Measurements from ENCODE around the gene PDXDC1.
"Not testable (repeated sequence)": the region's sequence is repeated elsewhere in the genome, so short reads cannot be mapped to it uniquely, and the experiment has no call there.

The PDXDC1 gene

GRCh38 chr16:14974331-14974655, 533 bp upstream of the PDXDC1 start:
- DNase-seq (ENCODE audit: low read depth); in situ Hi-C loops (cut with HindIII; ENCODE audit: low sequenced_read_pairs): not testable (repeated sequence)
- H3K4me3 ChIP-seq (ENCODE audit: low read depth, low read length) = peak overlapping the region; percentile 84

GRCh38 chr16:14975418-14976194, 780 bp downstream of the PDXDC1 start:
- in situ Hi-C loops (cut with HindIII; ENCODE audit: low sequenced_read_pairs); DNase-seq (ENCODE audit: low read depth): not testable (repeated sequence)
- H3K4me3 ChIP-seq (ENCODE audit: low read depth, low read length) = peak overlapping the region; percentile 84

GRCh38 chr16:14976971-14977736, 2.3 kb downstream of the PDXDC1 start:
- H3K4me3 ChIP-seq (ENCODE audit: low read depth, low read length); in situ Hi-C loops (cut with HindIII; ENCODE audit: low sequenced_read_pairs); DNase-seq (ENCODE audit: low read depth): not testable (repeated sequence)

GRCh38 chr16:14978281-14978680, 3.5 kb downstream of the PDXDC1 start:
- H3K4me3 ChIP-seq (ENCODE audit: low read depth, low read length) = not testable (repeated sequence)

GRCh38 chr16:14978908-14979307, 4.1 kb downstream of the PDXDC1 start:
- in situ Hi-C loops (cut with HindIII; ENCODE audit: low sequenced_read_pairs); H3K4me3 ChIP-seq (ENCODE audit: low read depth, low read length); DNase-seq (ENCODE audit: low read depth): not testable (repeated sequence)

More at GRCh38 chr16:14978281-14978680, 3.5 kb downstream of the PDXDC1 start:
- DNase-seq (ENCODE audit: low read depth); in situ Hi-C loops (cut with HindIII; ENCODE audit: low sequenced_read_pairs): not testable (repeated sequence)

- H3K4me3 ChIP-seq (ENCODE audit: low read depth, low read length); DNase-seq (ENCODE audit: low read depth); in situ Hi-C loops (cut with HindIII; ENCODE audit: low sequenced_read_pairs): not testable (repeated sequence)
Observed at GRCh38 chr16:14981234-14981633, 6.4 kb downstream of the PDXDC1 start.

- DNase-seq (ENCODE audit: low read depth); H3K4me3 ChIP-seq (ENCODE audit: low read depth, low read length); in situ Hi-C loops (cut with HindIII; ENCODE audit: low sequenced_read_pairs): not testable (repeated sequence)
Observed at GRCh38 chr16:14982521-14982920, 7.7 kb downstream of the PDXDC1 start.

GRCh38 chr16:14988092-14988491, 13.3 kb downstream of the PDXDC1 start:
- H3K4me3 ChIP-seq (ENCODE audit: low read depth, low read length); in situ Hi-C loops (cut with HindIII; ENCODE audit: low sequenced_read_pairs); DNase-seq (ENCODE audit: low read depth): not testable (repeated sequence)

- in situ Hi-C loops (cut with HindIII; ENCODE audit: low sequenced_read_pairs); DNase-seq (ENCODE audit: low read depth); H3K4me3 ChIP-seq (ENCODE audit: low read depth, low read length): not testable (repeated sequence)
Observed at GRCh38 chr16:14988661-14989191, 13.9 kb downstream of the PDXDC1 start.

- H3K4me3 ChIP-seq (ENCODE audit: low read depth, low read length); DNase-seq (ENCODE audit: low read depth); in situ Hi-C loops (cut with HindIII; ENCODE audit: low sequenced_read_pairs): not testable (repeated sequence)
Observed at GRCh38 chr16:14989291-14990281, 14.8 kb downstream of the PDXDC1 start.

GRCh38 chr16:14993277-14994151, 18.7 kb downstream of the PDXDC1 start:
- in situ Hi-C loops (cut with HindIII; ENCODE audit: low sequenced_read_pairs); DNase-seq (ENCODE audit: low read depth); H3K4me3 ChIP-seq (ENCODE audit: low read depth, low read length): not testable (repeated sequence)

GRCh38 chr16:14996702-14997101, 21.9 kb downstream of the PDXDC1 start:
- DNase-seq (ENCODE audit: low read depth) = not testable (repeated sequence)

GRCh38 chr16:14998300-14998699, 23.5 kb downstream of the PDXDC1 start:
- in situ Hi-C loops (cut with HindIII; ENCODE audit: low sequenced_read_pairs); DNase-seq (ENCODE audit: low read depth); H3K4me3 ChIP-seq (ENCODE audit: low read depth, low read length): not testable (repeated sequence)

More at GRCh38 chr16:14996702-14997101, 21.9 kb downstream of the PDXDC1 start:
- in situ Hi-C loops (cut with HindIII; ENCODE audit: low sequenced_read_pairs); H3K4me3 ChIP-seq (ENCODE audit: low read depth, low read length): not testable (repeated sequence)

GRCh38 chr16:14999845-15000244, 25.0 kb downstream of the PDXDC1 start:
- DNase-seq (ENCODE audit: low read depth); in situ Hi-C loops (cut with HindIII; ENCODE audit: low sequenced_read_pairs); H3K4me3 ChIP-seq (ENCODE audit: low read depth, low read length): not testable (repeated sequence)

GRCh38 chr16:15002448-15002847, 27.6 kb downstream of the PDXDC1 start:
- H3K4me3 ChIP-seq (ENCODE audit: low read depth, low read length); DNase-seq (ENCODE audit: low read depth); in situ Hi-C loops (cut with HindIII; ENCODE audit: low sequenced_read_pairs): not testable (repeated sequence)

All from astrocyte of the cerebellum (primary cell).